HG03558 (cell line): ENCODE data around the gene DIS3L.
"Not testable (repeated sequence)": the region's sequence is repeated elsewhere in the genome, so short reads cannot be mapped to it uniquely, and the experiment has no call there.

Experiments used
- ATAC-seq: cut with Tn5 transposase; IDR thresholded peaks from one replicate; pipeline ENCODE4 v1.9.1; 2021; ENCODE audit warnings: moderate number of reproducible peaks; ENCODE audit not compliant: unreplicated experiment; ENCODE audit errors: extremely low read depth

DIS3L gene

GRCh38 chr15:66293419-66294156 lies at the start of gene DIS3L:
DIS3L (plus strand) TSS chr15:66293568; CDS start chr15:66293597, 29 bp downstream.
- ATAC-seq = peak; percentile 42

- not testable (repeated sequence) for ATAC-seq
Measured at GRCh38 chr15:66245832-66246231, 47.5 kb upstream of the DIS3L start.

- no peak for ATAC-seq
Measured at GRCh38 chr15:66246937-66247336, 46.4 kb upstream of the DIS3L start.

- ATAC-seq = no peak
Measured at GRCh38 chr15:66249605-66250174, 43.7 kb upstream of the DIS3L start.

GRCh38 chr15:66251065-66251789 lies 42.1 kb upstream of the DIS3L start:
- no peak for ATAC-seq

- ATAC-seq = no peak
Measured at GRCh38 chr15:66251790-66252684, 41.3 kb upstream of the DIS3L start.

GRCh38 chr15:66252685-66253417 lies 40.5 kb upstream of the DIS3L start:
- ATAC-seq = no peak

GRCh38 chr15:66253418-66254088 lies 39.8 kb upstream of the DIS3L start, which contains the start of gene MEGF11:
MEGF11 (minus strand) TSS chr15:66253750; CDS start chr15:66128403, 125,347 bp downstream.
- ATAC-seq = no peak

GRCh38 chr15:66254089-66254950 lies 39.0 kb upstream of the DIS3L start:
- ATAC-seq = no peak

- ATAC-seq = no peak
Measured at GRCh38 chr15:66254951-66255676, 38.3 kb upstream of the DIS3L start.

- no peak for ATAC-seq
Measured at GRCh38 chr15:66256692-66257091, 36.7 kb upstream of the DIS3L start.

- ATAC-seq = no peak
Measured at GRCh38 chr15:66261056-66261455, 32.3 kb upstream of the DIS3L start.

- ATAC-seq = not testable (repeated sequence)
Measured at GRCh38 chr15:66262837-66263236, 30.5 kb upstream of the DIS3L start.

GRCh38 chr15:66264859-66265513 lies 28.4 kb upstream of the DIS3L start:
- ATAC-seq = no peak

- no peak for ATAC-seq
Measured at GRCh38 chr15:66269326-66270090, 23.9 kb upstream of the DIS3L start.

GRCh38 chr15:66270932-66271331 lies 22.4 kb upstream of the DIS3L start:
- ATAC-seq = no peak
